Ishikawa (cell line): ENCODE results near the gene PRIMPOL.

Source experiments
- CEBPB ChIP-seq: IDR thresholded peaks from 2 replicates; pipeline ENCODE4 v1.6.1; 2012
- CREB1 ChIP-seq: IDR thresholded peaks from 2 replicates; pipeline ENCODE4 v1.6.1; 2012; ENCODE audit warnings: low read depth
- EGR1 ChIP-seq: IDR thresholded peaks from 2 replicates; pipeline ENCODE4 v1.6.1; 2012
- EP300 ChIP-seq: IDR thresholded peaks from 2 replicates; pipeline ENCODE4 v1.6.1; 2012; ENCODE audit warnings: borderline replicate concordance
- FOXM1 ChIP-seq: IDR thresholded peaks from 2 replicates; pipeline ENCODE4 v1.6.1; 2012; ENCODE audit warnings: low read depth, borderline replicate concordance
- MAX ChIP-seq: IDR thresholded peaks from 2 replicates; pipeline ENCODE4 v1.6.1; 2012
- NFIC ChIP-seq: IDR thresholded peaks from 2 replicates; pipeline ENCODE4 v1.6.1; 2012
- RAD21 ChIP-seq: IDR thresholded peaks from 2 replicates; pipeline ENCODE4 v1.6.1; 2012; ENCODE audit warnings: low read depth
- REST ChIP-seq: IDR thresholded peaks from 2 replicates; pipeline ENCODE4 v1.6.1; 2012; ENCODE audit warnings: low read depth, mild to moderate bottlenecking
- TAF1 ChIP-seq: IDR thresholded peaks from 2 replicates; pipeline ENCODE4 v1.6.1; 2012; ENCODE audit warnings: low read depth, mild to moderate bottlenecking
- TCF12 ChIP-seq: IDR thresholded peaks from 2 replicates; pipeline ENCODE4 v1.6.1; 2012; ENCODE audit warnings: low read depth
- TEAD4 ChIP-seq: IDR thresholded peaks from 2 replicates; pipeline ENCODE4 v1.6.1; 2012
- USF1 ChIP-seq: IDR thresholded peaks from 2 replicates; pipeline ENCODE4 v1.6.1; 2012
- YY1 ChIP-seq: IDR thresholded peaks from 2 replicates; pipeline ENCODE4 v1.6.1; 2012; ENCODE audit warnings: low read depth
- ZBTB7A ChIP-seq: IDR thresholded peaks from 2 replicates; pipeline ENCODE4 v1.6.1; 2012; ENCODE audit warnings: low read depth

PRIMPOL gene

GRCh38 chr4:184733654-184734524 is 84.4 kb downstream of the PRIMPOL start, which contains the start of gene CENPU:
Gene CENPU, minus strand, starts transcription at chr4:184734096. Its CDS starts 34 bp downstream, at chr4:184734062.
- TF ChIP-seq YY1 (peak; percentile 88), FOXM1 (peak; percentile 57; the same call in 1 of the 2 replicates), ZBTB7A (peak; percentile 70), REST (no peak), MAX (peak; percentile 94), EGR1 (peak; percentile 63), RAD21 (no peak), TEAD4 (peak; percentile 87), USF1 (peak; percentile 87), NFIC (peak; percentile 75), CREB1 (peak; percentile 60), CEBPB (peak; percentile 64), TAF1 (peak; percentile 78; the same call in 1 of the 2 replicates), EP300 (no peak), TCF12 (peak; percentile 85)

GRCh38 chr4:184734758-184735157 is 85.2 kb downstream of the PRIMPOL start:
- TF ChIP-seq EGR1 (no peak), EP300 (no peak), MAX (no peak), TEAD4 (no peak)

GRCh38 chr4:184740980-184741391 is 91.4 kb downstream of the PRIMPOL start:
- no peak for TF ChIP-seq CREB1
- TF ChIP-seq MAX: no peak
- TF ChIP-seq RAD21: no peak
- no peak for TF ChIP-seq EP300
- TF ChIP-seq USF1: no peak
- TF ChIP-seq NFIC: no peak
- no peak for TF ChIP-seq TCF12
- no peak for TF ChIP-seq FOXM1
- TF ChIP-seq REST: no peak
- no peak for TF ChIP-seq TAF1
- no peak for TF ChIP-seq TEAD4
- no peak for TF ChIP-seq CEBPB
- TF ChIP-seq YY1: no peak
- no peak for TF ChIP-seq ZBTB7A

- TF ChIP-seq YY1: no peak
- TF ChIP-seq MAX: no peak
- no peak for TF ChIP-seq TAF1
- TF ChIP-seq ZBTB7A: no peak
- TF ChIP-seq REST: no peak
- TF ChIP-seq TCF12: no peak
- TF ChIP-seq EP300: no peak
- no peak for TF ChIP-seq EGR1
- TF ChIP-seq CREB1: no peak
- TF ChIP-seq CEBPB: no peak
- TF ChIP-seq FOXM1: no peak
- TF ChIP-seq RAD21: no peak
- no peak for TF ChIP-seq TEAD4
- no peak for TF ChIP-seq NFIC
- TF ChIP-seq USF1: no peak
Observed at GRCh38 chr4:184743650-184744049, 94.1 kb downstream of the PRIMPOL start.
